Heart left ventricle (tissue), 13 donors: ENCODE data around the gene KCNN3.

Experiments used
- CTCF ChIP-seq, 12 donors: fragments of 200-600 bp; sonication (generic) in 4 of 12; IDR thresholded peaks; one replicate each; pipeline versions ENCODE4 v1.5.0 to v1.8.0; 2018 to 2022; ENCODE audit warnings: antibody characterized with exemption in 12 of 12, mild to moderate bottlenecking in 5 of 12
- POLR2A ChIP-seq, 2 donors: fragments of 450-650 bp; IDR thresholded peaks; one replicate each; pipeline ENCODE4 v1.6.1; 2017; ENCODE audit warnings: antibody characterized with exemption in 2 of 2, mild to moderate bottlenecking in 2 of 2, moderate library complexity in 2 of 2
- donor health status: ischemic (EF 13 %, LVEDD 7.1; RV severe dilation, severe dysfunction).
- donor health status: DM: no; HTN: yes; CAD: no.
- donor health status: DM: no; HTN: no; CAD: no.
- donor health status: ischemic (EF 25% LVEDD 6.9; RV normal size, moderate dysfunction).
- donor health status: ischemic (EF 25% LVEDD 5.7; RV mildly dilated, moderate dysfunction).
- donor health status: ischemic (EF 35%, LVEDD 5.7; RV mildly dilated, moderate dysfunction).
- donor health status: nonischemic (EF 11% LVEDD 7.7; RV severe dilation, severe dysfunction).
- donor health status: DM: yes; HTN: yes; CAD: no.
- donor health status: PGD.
- donor health status: ischemic (EF 29% LVEDD 5.4; RV normal size, mild dysfunction).
- donor health status: nonischemic (EF 23%, LVEDD 6.1; RV moderate dilation, normal function).

DNA sequence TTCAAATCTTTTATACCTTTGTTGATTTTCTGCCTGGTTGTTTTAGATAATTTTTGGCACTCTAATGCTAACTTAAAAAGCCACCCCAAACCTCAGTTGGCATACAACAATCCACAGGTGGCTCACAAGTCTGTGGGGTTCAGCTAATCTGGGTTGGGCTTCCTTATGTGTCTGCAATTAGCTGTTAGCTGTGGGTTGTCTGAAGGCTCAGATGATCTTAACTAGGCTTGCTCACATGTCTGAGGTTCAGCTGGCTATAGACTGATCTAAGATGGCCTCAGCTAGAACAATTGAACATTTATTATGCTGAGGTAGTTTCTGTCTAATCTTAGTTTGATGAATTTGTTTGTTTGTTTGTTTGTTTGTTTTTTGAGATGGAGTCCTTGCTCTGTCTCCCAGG is 217.2 kb downstream of the KCNN3 start:
- TF ChIP-seq CTCF (IDR thresholded peaks at IDR 0.05), result no peak
- no peak for TF ChIP-seq POLR2A (IDR thresholded peaks at IDR 0.05)
